ENCODE data around the gene OBSCN.

Gene OBSCN

DNA sequence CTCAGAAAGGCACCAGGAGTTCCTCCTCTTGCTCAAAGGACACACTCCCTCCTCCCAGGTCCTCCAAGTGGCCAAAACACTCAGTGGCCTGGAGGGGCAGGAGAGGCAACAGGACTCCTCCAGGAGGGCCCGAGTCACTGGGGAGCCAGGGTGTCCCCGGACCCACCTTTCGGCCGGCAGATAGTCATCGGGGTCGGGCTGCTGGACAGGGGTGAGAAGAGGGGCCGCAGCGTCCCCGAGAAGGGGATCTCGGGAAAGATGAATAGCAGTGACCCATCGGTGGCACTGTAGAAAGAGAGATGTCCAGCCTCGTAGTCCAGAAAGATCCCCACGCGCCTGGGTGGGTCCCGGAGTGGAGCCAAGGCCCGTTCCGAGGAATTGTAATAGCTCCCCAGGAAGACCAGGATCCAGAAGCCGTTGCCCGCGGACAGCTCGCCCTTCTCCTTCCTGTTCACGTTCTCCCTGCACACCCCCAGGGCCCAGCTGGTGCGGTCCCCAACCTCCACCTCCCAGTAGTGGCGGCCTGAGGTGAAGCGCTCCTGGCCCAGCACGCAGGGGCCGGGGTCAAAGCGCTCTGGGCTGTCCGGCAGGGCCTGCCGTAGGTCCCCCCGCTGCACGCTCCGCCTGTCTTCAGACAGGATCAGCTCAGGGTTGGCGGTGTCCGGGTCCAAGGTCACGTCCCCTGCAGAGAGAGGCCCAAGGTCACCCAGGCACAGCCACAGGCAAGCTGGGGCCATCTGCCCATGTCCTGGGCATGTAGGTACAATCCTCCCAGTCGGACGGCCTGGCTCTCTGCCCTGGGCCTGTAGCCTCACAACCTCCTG is 186.9 kb downstream of the OBSCN start:
- DNase-seq = no peak

DNA sequence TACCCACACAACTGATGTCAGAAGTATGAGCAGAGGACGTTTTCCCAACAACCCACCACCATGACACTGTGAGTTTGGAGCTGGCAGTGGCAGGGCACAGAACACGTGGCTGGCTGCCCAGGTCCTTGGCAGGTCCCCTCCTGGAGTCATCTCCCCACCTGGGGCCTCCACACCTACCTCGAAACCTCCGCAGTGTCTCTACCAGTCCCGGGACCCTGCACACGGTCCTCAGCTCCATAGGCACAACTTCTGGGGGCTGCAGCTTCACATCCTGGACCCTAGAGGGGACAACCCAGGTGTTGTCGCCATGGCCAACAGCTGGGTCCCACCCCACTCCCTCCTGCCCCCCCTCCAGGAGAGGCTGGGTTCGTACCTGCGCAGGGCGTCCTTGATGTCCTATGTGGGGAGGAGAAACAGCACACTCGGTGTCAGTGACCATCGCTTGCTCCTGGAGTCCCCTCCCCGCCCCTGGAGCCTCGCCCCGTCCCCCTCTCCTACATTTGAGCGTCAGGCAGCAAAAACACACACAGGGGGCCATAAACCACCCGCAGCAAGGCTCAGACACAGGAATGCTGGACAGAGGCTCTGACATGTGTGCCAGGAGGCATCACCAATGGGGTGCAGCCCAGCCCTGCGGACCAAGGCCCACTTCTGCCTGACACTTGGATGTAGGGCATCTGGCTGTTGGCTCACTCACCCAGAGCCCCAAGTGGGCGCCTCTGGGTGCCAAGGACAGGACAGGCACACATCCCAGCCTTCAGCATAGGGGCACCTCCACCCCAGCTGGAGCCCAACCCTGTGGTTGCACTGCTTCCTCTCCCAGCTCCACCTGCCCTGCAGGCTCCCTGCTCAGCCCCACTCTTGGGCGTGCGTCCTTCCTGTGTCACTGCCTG is 189.2 kb downstream of the OBSCN start:
- DNase-seq = no peak

DNA sequence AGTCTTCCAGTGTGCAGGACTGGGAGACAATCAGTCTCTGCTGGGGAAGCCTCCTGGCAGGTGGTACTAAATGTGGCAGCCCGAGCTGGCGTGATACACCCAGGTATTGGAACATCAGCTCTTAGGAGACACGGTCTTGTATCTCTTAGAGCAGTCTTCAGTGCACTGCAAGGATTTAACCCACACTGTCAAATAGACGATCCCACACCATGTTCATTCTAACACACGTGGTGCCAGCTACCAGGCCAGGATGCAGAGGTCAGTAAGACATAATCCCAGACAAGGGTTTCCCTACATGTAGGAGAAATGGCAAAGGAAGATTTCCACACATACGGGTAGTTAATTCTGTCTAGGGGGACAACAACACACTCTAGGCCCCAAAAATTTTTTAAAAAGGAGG is 190.1 kb downstream of the OBSCN start:
- DNase-seq = no peak

DNA sequence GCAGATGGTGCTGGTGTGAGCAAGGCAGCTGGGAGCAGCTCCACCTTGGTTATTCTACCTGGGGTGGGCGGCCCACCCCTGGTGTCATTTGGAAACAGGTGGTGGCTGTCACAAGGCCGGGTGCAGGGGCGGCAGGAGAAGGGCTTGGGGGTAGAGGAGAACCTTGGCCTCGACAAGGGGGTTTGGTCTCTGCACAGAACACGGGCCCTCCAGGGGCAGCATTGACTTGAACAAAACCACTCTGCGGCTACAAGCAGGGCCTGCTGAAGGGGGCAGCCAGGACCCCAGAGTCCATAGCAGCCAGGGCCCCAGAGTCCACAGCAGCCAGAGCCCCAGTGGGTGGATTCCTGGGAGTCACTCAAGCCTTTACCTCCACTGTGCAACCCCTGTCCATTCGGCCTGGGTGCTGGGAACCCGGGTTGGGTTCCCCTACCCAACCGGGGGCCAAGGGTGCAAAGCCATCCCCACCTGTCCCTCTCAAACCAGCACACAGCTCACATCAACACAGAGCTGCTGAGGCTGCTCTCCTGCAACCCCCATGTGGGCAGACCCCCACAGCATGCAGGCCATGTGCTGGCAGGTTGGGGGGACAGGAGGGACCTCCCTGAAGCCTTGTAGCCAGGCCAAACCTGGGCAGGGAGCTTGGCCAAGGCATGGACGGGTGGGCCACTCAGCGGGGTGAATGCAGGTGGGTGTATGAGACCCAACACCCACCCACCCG is 191.1 kb downstream of the OBSCN start:
- DNase-seq = no peak

DNA sequence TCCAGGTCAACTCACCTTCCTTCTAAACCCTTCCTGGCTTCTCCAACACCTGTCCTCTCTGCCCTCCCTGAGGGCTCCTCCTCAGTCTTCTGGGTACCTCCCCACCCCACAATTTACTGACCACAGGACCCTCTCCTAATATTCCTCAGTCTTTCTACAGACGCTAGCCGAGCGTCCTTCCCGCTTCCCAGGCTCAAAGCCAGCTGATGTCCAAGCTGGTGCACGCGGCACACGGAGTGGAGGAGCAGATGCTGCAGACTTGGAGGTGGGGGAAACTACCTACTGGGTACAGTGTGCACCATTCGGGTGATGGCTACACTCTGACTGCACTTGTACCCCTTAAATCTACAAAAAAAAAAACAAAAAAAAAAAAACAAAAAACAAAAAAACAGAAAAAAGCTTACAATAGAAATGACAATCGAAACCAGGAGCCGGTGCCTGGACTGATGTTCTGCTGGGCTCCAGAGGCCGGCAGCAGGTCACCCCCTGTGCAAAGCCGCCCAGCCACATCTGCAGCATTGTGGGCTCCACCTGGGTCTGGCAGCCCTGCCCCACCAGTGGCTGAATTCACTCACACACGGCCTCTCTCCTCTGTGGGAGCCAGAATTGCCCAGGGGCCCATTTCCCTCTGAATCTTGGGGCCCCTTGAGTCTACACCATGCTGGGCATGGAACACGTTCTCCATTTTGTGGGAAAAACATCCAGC is 191.8 kb downstream of the OBSCN start:
- DNase-seq = no peak

DNA sequence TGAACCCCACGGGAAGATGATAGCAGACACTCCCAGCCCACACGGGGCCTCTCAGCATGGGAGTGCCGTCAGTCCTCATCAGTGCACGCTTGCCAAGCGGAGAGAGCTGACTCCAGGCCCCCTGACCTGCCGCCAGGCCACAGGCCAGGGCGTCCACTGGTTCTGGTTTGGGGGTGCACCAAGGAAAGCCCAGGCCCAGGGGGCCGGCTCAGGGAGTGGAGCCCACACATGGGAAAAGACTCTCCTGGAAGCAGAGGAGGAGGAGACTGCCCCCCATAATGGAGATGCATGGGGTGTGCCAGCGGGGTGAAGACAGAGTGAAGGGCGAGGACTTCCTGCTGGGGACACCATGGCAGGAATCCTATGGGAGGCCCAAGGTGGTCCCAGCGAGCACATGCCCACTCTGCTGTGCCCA is 192.4 kb downstream of the OBSCN start:
- no peak for DNase-seq

DNA sequence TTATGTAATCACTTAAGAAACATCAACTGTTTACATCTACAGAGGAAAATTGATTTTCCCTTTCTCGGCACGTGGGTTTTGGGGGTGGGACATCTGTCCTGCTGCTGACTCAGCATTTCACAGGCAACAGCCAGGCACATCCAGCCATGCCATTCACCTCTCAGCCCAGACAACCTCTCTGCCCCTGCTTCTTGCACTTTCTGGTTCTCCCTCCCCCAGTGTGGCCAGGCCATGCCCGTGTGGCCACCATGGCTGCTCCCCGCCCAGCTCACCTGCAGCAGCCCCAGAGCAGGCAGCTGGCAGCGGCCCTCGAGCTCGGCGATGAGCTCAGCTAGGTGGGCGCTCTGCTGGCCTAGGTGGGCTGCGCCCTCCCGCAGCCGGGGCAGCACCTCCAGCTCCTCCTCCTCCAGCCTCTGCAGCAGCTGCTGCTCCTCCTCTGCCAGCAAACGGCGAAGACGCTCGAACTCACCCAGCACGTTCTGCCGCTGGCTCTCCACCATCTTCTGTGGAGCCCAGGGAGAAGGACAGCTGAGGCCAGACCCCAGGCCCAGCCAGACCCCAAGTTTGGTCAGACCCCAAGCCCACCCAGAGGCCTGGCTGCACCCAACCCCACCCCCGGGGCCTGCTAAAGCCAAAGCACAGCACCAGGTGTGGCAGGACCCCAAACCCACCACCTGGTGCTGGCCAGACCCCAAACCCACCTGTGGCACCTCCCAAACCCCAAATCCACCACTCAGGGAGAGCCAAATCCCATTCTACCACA is 193.0 kb downstream of the OBSCN start:
- no peak for DNase-seq

DNA sequence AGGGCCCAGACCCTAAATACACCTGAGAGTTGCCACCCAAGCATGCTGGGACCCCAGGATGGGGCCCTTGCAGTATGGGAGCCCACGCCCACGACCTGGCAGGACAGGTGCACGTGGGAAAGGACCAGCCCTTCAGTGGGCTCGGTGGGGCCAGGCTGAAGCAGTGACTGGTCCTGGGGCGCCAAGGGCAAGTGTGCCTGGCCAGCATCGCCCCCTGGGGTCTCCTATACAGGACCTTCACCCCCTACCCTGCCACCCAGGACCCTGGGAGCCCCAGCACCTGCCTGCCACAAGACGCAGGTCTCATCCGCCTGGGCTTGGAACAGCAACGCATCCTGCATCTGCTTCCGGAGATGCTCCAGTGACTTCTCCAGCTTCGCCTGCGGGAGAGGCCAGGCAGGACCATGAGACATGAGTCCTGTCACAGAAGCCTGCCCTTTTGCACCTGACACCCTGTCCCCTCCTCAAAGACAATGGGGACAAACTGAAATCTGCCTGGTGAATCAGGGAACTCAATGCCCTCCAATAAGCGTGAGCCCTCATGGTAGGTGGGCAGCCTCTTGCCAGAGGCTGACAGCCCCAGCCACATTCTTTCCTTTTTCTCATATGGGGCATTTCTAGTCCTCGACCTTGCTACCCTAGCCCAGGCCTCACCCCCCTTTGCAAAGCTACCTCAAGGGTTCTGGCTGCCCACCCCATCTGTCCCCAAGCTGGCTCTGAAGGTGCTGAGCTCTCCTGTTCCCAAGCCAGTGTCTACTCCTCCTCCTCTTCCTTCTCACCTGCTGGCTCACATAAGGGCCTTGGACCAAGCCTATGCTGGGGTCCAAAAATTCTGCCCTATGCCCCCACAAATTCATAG is 194.2 kb downstream of the OBSCN start:
- no peak for DNase-seq

DNA sequence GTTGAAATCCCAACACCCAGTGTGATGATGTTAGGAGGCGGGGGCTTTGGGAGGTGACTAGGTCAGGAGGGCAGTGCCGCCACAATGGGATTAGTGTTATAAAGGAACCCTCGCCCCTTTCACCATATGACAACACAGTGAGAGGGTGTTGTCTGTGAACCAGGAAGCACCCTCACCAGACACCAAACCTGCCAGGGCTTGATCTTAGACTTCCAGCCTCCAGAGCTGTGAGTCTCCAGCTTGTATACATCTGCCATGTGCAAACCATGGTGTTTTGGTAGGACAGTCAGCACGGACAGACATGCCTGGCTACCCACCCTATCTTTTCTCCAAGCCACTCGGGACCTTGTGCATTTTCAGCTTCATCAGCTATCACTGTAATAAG is 194.8 kb downstream of the OBSCN start:
- no peak for DNase-seq

DNA sequence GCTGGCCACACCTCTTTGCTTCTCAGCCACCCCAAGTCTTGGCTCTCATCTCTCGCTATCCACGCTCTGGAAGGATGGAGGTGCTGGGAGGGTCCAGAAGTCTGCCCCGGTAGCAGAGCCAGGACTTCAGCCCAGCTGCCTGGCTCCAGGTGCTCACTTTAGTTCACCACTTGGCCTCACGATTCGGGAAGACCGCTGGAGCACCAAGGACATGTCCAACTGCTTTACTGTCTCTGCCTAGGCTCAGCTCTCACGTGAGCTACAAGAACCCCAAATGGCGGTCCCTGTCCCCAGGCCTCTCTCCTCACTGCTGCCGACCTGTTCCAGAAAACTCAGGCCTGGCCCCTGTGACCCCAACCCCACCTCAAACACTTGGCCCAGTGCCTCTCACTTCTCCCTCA is 195.4 kb downstream of the OBSCN start:
- no peak for DNase-seq

DNA sequence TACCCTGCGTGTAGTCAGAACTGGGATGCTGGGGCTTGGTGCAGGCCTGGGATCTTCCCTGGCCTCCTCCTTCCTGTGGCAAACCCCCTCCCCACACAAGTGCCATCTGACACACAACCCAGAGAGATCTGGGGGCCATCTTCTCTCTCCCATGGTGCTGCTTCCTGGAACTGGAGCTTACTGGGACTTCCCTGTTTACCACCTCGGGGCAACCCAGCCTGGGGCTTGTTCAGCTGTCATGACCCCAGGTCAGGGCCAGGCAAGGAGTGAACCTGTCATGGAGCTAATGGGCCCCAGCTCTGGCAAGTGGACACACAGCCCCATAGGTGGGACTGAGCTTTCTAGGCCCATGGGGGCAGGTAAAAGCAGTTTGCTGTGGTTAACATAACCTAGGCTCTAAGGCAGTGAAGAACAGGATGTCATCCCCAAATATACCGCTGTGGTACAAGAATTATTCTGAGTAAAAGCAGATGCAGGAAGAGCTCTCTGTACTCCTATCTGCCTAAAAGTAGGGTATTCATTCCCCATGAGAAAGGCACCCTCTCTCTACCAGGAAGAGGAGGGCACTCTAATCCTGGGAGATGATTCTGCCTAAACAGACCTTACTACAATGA is 196.4 kb downstream of the OBSCN start:
- DNase-seq = no peak

DNA sequence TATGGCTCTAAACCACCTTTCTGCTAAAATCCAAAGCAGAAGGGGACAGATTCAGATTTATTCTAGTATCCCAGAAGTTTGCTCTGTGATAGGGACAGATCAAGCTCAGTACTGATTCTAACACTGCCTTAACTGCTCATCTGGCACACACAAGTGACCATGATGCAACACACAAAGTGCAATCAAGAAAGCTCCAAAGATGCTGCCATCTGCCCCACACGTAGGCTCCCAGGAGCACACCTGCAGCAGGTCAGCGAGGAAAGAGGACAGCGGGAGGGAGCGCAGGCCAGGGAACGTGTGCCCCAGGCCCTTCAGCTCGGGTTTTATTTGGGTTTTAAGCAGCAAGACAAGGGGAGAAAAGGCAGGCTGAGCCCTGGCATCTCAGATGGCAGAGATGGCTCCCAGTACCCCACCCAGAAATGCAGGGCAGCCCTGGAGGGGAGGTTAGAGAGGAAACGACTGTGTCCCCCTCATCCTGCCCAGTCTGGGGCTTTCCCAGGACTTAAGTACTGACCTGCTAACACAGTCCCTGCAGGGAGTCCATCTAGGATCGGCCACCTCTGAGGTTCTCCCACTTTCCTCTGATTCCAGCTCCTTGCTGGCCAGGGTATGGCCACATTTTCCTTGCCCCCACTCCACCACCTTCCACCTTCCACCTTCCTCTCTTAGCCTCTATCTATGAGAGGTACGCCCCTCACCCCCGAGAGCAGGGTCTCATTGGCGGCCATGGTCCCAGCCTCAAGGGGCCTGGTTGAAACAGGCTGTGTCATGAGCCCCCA is 197.5 kb downstream of the OBSCN start:
- no peak for DNase-seq

DNA sequence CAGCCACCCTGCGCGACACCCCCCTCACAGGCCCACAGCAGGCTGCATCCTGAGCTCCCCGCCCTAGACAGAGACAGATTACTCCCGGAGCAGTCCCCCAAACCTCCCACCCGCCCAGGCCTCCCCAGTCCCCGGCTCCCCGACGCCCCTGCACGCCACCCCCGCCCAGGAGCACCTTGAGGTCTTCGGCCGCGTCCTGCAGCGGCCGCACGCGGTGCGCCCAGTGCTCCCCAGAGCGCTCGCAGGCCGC is 198.1 kb downstream of the OBSCN start:
- DNase-seq = no peak

DNA sequence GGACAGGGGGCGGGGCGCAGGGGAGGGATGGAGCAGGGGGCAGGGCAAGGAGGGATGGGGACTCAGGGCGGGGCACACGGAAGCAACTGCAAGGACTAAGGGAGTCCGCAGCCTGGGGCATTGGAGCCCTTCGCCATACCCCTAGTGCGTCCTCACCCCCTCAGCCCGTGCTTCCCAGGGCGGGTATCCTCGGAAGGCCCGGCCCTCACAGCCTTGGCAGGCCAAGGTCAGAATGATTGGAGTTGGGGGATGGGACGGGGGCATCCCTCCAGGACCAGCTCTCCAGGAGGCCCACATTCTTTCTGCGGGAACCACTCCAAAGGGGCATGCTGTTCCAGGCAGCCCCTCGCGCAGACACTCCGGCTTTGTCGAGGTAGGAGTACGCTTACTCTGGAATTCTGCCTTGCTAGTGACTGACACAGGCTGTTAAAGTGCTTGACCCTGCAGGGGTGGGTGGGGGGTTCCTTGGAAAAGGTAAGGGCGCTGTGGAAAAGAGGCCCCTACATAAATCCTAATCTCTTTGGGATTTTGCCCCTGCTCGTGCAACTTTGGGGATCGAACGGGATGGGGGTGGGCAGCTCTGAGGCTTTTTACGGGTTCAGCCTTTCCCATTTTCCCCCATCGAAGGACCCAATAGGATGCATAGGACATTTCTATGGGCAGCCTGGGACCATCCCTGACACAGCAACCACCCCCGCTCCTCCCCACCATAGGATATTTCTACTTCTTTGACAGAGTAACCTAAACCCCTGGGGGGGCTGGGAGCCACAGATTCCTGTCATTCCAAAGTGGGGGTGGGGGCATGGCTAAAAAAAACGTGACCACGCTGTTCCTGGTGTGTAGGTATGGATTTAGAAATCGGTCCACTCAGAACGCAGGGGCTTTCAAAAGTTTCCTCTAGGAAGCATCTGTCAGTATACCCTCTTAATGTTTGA is 199.5 kb downstream of the OBSCN start:
- no peak for DNase-seq

DNA sequence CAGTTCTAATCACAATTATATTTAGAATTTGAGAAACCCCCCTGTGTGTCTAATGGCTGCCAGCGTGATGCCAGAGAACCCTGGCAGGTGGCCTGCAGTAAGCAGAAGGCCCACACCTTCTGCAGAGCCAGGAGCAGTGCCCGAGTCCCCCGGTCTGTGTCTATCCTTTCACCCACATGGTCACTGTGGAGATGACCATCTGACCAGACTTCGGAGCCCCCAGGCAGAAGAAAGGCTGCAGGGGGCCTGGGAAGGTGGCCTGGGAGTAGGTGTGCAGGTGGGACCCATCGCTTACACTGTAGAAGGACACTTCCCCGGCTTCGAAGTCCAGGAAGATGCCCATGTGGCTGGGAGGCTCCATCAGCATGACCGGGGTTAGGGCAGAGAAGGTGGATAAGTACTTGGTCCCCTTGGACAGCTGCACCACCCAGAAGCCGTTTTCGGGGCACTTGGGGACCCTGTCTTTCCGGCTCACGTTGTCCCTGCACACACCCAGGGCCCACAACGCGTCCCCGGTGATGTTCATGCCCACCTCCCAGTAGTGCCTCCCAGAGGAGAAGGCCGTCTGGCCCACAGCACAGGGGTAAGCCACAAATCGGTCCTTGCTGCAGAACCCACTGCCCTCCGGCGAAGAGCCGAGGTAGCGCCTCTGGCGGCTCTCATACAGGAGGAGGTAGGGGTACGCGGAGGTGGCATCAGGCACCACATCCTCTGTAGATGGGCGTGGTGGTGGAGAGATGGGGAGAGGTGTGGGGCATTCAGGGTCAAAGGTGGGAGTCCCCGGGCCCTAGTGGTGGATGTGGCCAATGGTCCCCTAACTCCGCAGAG is 200.4 kb downstream of the OBSCN start:
- DNase-seq = no peak

DNA sequence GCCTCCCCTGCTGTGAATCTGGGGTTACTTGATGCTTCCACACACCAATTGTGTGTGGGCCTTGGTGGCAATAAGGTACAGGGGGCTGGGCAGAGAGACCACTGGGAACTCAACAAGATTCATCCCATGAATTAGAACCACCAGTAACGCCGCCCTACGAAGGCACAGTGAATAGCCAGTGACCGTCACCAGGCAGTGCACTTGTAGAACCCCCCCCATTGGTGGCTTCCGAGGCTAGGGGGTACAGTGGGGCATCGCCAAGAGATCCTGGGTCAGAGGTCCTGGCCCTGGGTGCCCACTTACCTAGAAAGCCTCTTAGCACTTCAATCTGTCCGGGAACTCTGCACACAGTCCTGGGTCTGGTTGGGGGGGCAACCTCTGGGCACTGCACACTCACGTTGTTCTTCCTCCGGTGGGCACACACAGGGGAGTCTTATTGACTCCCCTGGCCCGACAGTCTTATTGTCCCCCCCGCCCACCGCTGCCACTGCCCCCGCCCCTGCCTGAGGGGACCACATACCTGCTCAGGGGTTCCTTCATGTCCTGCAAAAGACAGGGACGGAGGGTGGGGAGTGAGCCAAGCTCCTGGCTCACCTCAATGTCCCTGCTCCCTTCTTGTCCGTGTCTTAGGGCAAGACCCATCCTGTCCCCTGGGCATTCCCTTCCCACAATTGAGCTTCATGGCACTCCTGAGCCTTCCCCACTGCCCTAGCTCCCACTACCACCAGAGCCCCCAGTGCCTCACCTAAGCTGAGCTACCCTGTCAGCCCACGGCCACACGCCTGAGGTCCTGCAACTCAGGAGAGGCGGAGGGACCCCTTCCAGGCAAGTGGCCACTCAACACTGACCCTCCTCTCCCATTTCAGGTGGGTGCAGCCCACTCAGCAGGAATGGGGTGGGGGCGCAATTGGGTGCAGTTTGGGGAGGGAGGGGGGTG is 201.3 kb downstream of the OBSCN start:
- no peak for DNase-seq

DNA sequence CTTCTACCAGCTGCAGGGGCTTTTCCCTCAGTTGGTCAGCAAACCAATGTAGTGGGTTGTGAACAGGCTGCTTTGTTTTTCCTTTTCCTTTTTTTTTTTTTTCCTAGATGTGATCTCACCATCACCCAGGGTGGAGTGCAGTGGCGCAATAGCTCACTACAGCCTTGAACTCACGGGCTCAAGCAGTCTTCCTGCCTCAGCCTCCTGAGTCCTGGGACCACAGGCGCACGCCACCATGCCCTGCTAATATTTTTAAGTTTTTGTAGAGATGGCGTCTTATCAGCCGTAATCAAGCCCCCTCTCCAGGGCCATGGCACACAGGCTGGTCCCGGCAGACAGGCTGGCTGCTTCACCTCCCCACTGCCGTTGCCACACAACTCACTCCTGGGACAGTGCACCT is 202.2 kb downstream of the OBSCN start:
- DNase-seq = no peak

All from NCI-H1092 (cell line).